Gastrocnemius medialis (tissue), 4 donors: ENCODE measurements around the gene LRFN4.

Experiments
- POLR2A ChIP-seq, 2 donors: fragments of 450-650 bp; IDR thresholded peaks; one replicate each; pipeline ENCODE4 v1.6.1; 2017; ENCODE audit warnings: antibody characterized with exemption in 2 of 2, mild to moderate bottlenecking in 2 of 2, moderate library complexity in 2 of 2
- TF ChIP-seq, protein P1 (sequence below), 5 experiments: fragments of 450-650 bp in 3 of 5; fragments of 200-600 bp in 2 of 5; sonication (generic) in 2 of 5; IDR thresholded peaks in 4 of 5; conservative IDR thresholded peaks in 1 of 5; 1 replicate in 4 of 5; 2 replicates in 1 of 5; pipeline ENCODE4 v1.5.1; 2016 to 2019; ENCODE audit warnings: antibody characterized with exemption in 5 of 5, mild to moderate bottlenecking in 3 of 5, moderate library complexity in 3 of 5

GRCh38 chr11:66834539-66834845 lies 22.4 kb upstream of the LRFN4 start:
- TF ChIP-seq, protein P1, sequence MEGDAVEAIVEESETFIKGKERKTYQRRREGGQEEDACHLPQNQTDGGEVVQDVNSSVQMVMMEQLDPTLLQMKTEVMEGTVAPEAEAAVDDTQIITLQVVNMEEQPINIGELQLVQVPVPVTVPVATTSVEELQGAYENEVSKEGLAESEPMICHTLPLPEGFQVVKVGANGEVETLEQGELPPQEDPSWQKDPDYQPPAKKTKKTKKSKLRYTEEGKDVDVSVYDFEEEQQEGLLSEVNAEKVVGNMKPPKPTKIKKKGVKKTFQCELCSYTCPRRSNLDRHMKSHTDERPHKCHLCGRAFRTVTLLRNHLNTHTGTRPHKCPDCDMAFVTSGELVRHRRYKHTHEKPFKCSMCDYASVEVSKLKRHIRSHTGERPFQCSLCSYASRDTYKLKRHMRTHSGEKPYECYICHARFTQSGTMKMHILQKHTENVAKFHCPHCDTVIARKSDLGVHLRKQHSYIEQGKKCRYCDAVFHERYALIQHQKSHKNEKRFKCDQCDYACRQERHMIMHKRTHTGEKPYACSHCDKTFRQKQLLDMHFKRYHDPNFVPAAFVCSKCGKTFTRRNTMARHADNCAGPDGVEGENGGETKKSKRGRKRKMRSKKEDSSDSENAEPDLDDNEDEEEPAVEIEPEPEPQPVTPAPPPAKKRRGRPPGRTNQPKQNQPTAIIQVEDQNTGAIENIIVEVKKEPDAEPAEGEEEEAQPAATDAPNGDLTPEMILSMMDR (IDR thresholded peaks at IDR 0.05 in 4 of 5, conservative IDR thresholded peaks at IDR 0.05 in 1 of 5): no peak
- no peak for TF ChIP-seq POLR2A (IDR thresholded peaks at IDR 0.05)
